ENCODE results near the gene CSNK1D. TPM values are rescaled to one million over a fixed set of nuclear protein-coding genes. Genes with fewer than 3 reads are reported as not detected.

The CSNK1D gene
- total RNA-seq, 2 experiments from 2014 or later: 110 to 115 TPM

GRCh38 chr17:82237746-82238471 is 35.6 kb downstream of the CSNK1D start:
- DNase-seq: no peak
- H3K9me3 Mint-ChIP-seq: no peaks in the 10 kb centered on the region
- H3K27ac Mint-ChIP-seq: peak overlapping the region; percentile 38
- no peaks in the 10 kb centered on the region for H3K27me3 Mint-ChIP-seq
- no peak overlapping the region for H3K4me3 Mint-ChIP-seq
- peaks cover 33% of the 10 kb centered on the region for H3K4me1 Mint-ChIP-seq
- peaks cover 3% of the 10 kb centered on the region for H3K36me3 Mint-ChIP-seq

GRCh38 chr17:82237083-82237745 is 36.3 kb downstream of the CSNK1D start:
- H3K27me3 Mint-ChIP-seq: no peaks in the 10 kb centered on the region
- H3K4me1 Mint-ChIP-seq: peaks cover 30% of the 10 kb centered on the region
- no peaks in the 10 kb centered on the region for H3K9me3 Mint-ChIP-seq
- H3K36me3 Mint-ChIP-seq: peaks cover 3% of the 10 kb centered on the region
- no peak overlapping the region for H3K4me3 Mint-ChIP-seq
- no peak for DNase-seq
- H3K27ac Mint-ChIP-seq: no peak overlapping the region

- DNase-seq: peak; percentile 68
- no peak overlapping the region for H3K27ac Mint-ChIP-seq
Observed at GRCh38 chr17:82236142-82236971, 37.1 kb downstream of the CSNK1D start.

DNA sequence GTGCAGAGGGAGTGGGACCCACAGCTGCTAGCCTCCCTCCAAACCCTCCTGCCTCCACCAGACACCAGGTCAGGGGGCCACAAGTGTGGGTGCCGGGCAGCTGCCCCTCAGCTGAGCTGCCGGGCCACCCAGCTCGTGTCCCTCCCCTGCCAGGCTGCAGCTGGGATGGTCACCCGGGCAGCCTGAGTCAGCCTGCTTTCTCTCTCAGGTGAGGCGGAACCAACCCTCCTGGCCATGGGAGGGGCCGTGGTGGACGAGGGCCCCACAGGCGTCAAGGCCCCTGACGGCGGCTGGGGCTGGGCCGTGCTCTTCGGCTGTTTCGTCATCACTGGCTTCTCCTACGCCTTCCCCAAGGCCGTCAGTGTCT is 37.7 kb downstream of the CSNK1D start:
- no peak overlapping the region for H3K27ac Mint-ChIP-seq
- peaks cover 20% of the 10 kb centered on the region for H3K4me1 Mint-ChIP-seq
- peaks cover 3% of the 10 kb centered on the region for H3K36me3 Mint-ChIP-seq
- no peaks in the 10 kb centered on the region for H3K9me3 Mint-ChIP-seq
- no peaks in the 10 kb centered on the region for H3K27me3 Mint-ChIP-seq
- no peak overlapping the region for H3K4me3 Mint-ChIP-seq
- DNase-seq: no peak

More at GRCh38 chr17:82236142-82236971, 37.1 kb downstream of the CSNK1D start:
- H3K4me1 Mint-ChIP-seq: peaks cover 23% of the 10 kb centered on the region
- no peak overlapping the region for H3K4me3 Mint-ChIP-seq
- H3K36me3 Mint-ChIP-seq: peaks cover 3% of the 10 kb centered on the region
- H3K27me3 Mint-ChIP-seq: no peaks in the 10 kb centered on the region
- no peaks in the 10 kb centered on the region for H3K9me3 Mint-ChIP-seq

GRCh38 chr17:82235056-82235774 is 38.3 kb downstream of the CSNK1D start:
- Mint-ChIP-seq H3K27me3 (no peaks in the 10 kb centered on the region), H3K4me3 (no peak overlapping the region), H3K36me3 (peaks cover 4% of the 10 kb centered on the region), H3K27ac (no peak overlapping the region), H3K9me3 (no peaks in the 10 kb centered on the region), H3K4me1 (peaks cover 15% of the 10 kb centered on the region)
- DNase-seq: no peak

- DNase-seq: no peak
Observed at GRCh38 chr17:82234211-82235055, 39.1 kb downstream of the CSNK1D start.

DNA sequence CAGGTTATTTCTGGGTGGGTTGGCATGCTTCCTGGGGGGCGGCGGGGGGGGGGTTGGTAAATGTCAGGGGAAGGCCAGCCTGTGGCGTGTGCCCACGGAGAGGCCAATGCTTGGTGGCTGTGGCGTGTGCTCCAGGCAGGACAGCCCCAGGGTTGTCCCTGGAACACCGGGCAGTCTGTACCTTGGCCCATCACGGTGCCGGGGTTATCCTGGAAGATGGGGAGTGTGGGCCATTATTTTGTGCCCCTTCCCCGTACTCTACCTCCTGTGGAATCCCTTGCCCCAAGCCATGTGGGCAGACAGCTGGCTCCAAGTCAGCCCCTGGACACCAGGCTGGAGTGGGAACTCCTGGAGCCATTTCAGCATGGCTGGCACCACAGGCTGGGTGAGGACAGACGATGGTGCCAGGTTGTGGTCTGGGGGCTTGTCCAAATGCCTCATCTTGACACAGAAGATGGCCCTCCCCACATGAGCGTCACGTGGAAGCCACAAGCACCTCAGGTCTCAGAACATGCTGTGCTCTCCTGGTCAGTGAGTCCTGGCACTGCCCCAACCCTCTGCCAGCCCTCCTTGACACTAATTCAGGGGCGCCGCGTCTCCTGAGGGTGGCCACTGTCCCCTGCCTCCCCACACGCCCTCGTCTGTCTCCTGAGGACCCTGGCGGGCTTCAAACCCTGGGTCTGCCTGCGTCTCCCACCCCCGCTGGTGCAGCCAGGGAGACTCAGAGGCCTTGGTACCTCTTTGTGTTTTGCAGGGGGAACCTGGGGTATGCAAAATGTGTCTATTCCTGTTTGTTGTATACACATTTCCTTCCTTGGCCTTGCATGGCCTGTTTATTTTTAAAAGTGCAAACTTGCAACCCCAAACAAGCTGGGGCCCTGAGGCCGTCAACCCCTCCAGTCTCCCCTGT is 40.4 kb downstream of the CSNK1D start:
- no peak overlapping the region for H3K27ac Mint-ChIP-seq
- no peaks in the 10 kb centered on the region for H3K27me3 Mint-ChIP-seq
- H3K4me3 Mint-ChIP-seq: no peak overlapping the region
- H3K9me3 Mint-ChIP-seq: no peaks in the 10 kb centered on the region
- no peak for DNase-seq
- peaks cover 6% of the 10 kb centered on the region for H3K36me3 Mint-ChIP-seq
- H3K4me1 Mint-ChIP-seq: peaks cover 8% of the 10 kb centered on the region

More at GRCh38 chr17:82234211-82235055, 39.1 kb downstream of the CSNK1D start:
- Mint-ChIP-seq H3K27me3 (no peaks in the 10 kb centered on the region), H3K36me3 (peaks cover 9% of the 10 kb centered on the region), H3K9me3 (no peaks in the 10 kb centered on the region), H3K4me1 (peaks cover 18% of the 10 kb centered on the region), H3K4me3 (no peak overlapping the region), H3K27ac (no peak overlapping the region)

GRCh38 chr17:82232322-82232820 is 41.1 kb downstream of the CSNK1D start:
- Mint-ChIP-seq H3K4me3 (no peak overlapping the region), H3K27me3 (no peaks in the 10 kb centered on the region), H3K36me3 (peaks cover 6% of the 10 kb centered on the region), H3K4me1 (peaks cover 5% of the 10 kb centered on the region), H3K9me3 (no peaks in the 10 kb centered on the region), H3K27ac (no peak overlapping the region)
- DNase-seq: no peak

GRCh38 chr17:82231562-82232321 is 41.8 kb downstream of the CSNK1D start:
- Mint-ChIP-seq H3K4me1 (peaks cover 5% of the 10 kb centered on the region), H3K9me3 (no peaks in the 10 kb centered on the region), H3K4me3 (no peak overlapping the region), H3K27me3 (no peaks in the 10 kb centered on the region), H3K36me3 (peaks cover 6% of the 10 kb centered on the region), H3K27ac (no peak overlapping the region)
- DNase-seq: no peak

DNA sequence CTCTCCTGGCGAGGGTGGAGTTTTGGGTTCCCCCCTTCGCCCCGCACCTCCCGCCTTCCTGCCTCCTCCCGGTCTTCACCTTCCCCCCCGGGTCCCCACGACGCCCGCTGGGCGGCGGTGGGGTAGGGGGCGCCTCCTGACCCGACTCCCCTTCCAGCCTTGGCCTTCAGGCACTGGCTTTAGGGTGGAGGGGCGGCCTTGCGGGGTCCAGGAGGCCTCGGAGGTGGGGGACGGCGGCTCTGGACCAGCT is 42.3 kb downstream of the CSNK1D start:
- peaks cover 6% of the 10 kb centered on the region for H3K36me3 Mint-ChIP-seq
- H3K9me3 Mint-ChIP-seq: no peaks in the 10 kb centered on the region
- no peak overlapping the region for H3K27ac Mint-ChIP-seq
- peaks cover 5% of the 10 kb centered on the region for H3K4me1 Mint-ChIP-seq
- no peak for DNase-seq
- H3K4me3 Mint-ChIP-seq: no peak overlapping the region
- H3K27me3 Mint-ChIP-seq: no peaks in the 10 kb centered on the region

- H3K27me3 Mint-ChIP-seq: no peaks in the 10 kb centered on the region
- no peak overlapping the region for H3K27ac Mint-ChIP-seq
Observed at GRCh38 chr17:82230609-82231311, 42.7 kb downstream of the CSNK1D start.

More at GRCh38 chr17:82230609-82231311, 42.7 kb downstream of the CSNK1D start:
- H3K36me3 Mint-ChIP-seq: peaks cover 6% of the 10 kb centered on the region
- peak; percentile 76 for DNase-seq
- peaks cover 5% of the 10 kb centered on the region for H3K4me1 Mint-ChIP-seq
- peak overlapping the region; percentile 87 for H3K4me3 Mint-ChIP-seq
- H3K9me3 Mint-ChIP-seq: no peaks in the 10 kb centered on the region

Measured in activated naive CD8-positive, alpha-beta T cell treated with anti-CD3 and anti-CD28 coated beads for 36 hours (primary cell).